Adrenal gland (tissue), 5 donors: Measurements from ENCODE around the gene DLEC1.

ENCODE experiments used
- POLR2A ChIP-seq, 2 donors: fragments of 450-650 bp; IDR thresholded peaks; one replicate each; pipeline ENCODE4 v1.6.1; 2017; ENCODE audit warnings: antibody characterized with exemption in 2 of 2, mild to moderate bottlenecking in 2 of 2, moderate library complexity in 1 of 2
- TF ChIP-seq, protein P1 (sequence below), 6 experiments: fragments of 450-650 bp in 4 of 6; fragments of 200-600 bp in 2 of 6; sonication (generic) in 1 of 6; IDR thresholded peaks; 1 replicate in 5 of 6; 2 replicates in 1 of 6; pipeline versions ENCODE4 v1.5.1 to v1.8.0; 2016 to 2021; ENCODE audit warnings: antibody characterized with exemption in 6 of 6, mild to moderate bottlenecking in 2 of 6, moderate library complexity in 1 of 6
- donor health status: DM: no; HTN: no; CAD: no.

DNA sequence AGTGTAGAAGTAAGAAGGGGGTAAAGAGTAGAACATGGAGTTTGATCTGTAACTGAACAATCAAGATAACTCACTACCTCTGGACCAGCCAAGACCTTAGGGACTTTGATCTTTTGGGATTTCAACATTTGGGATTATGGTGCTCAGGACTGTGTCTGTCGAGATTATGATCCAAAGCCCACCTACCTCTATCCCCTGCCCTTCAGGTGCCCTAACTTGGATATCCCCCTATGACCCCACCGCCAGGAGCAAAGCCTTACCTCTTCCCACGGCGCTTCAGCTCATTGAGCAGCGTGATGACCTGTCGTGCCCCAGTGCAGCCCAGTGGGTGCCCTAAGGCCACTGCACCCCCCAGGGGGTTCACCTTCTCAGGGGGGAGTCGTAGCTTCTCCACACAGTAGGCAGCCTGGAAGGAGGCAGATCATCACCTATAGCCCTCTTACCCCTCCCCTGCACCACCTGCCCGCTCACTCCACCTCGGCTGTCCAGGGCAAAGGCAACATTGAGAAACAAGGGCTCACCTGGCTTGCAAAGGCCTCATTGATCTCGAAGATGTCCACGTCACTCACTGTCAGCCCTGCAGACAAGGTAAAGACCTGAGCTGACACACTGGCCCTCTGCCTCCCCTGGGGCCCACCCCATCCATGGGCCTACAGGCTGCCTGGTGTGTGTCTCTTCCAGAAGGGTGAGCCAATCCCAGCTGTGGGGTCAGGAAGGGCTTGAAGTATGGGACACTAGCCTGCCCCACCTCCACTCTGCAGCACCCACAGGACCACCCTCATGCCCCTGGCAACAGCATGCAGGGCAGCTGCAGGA is 86.5 kb downstream of the DLEC1 start:
- no peak for TF ChIP-seq POLR2A (IDR thresholded peaks at IDR 0.05)
- TF ChIP-seq, protein P1, sequence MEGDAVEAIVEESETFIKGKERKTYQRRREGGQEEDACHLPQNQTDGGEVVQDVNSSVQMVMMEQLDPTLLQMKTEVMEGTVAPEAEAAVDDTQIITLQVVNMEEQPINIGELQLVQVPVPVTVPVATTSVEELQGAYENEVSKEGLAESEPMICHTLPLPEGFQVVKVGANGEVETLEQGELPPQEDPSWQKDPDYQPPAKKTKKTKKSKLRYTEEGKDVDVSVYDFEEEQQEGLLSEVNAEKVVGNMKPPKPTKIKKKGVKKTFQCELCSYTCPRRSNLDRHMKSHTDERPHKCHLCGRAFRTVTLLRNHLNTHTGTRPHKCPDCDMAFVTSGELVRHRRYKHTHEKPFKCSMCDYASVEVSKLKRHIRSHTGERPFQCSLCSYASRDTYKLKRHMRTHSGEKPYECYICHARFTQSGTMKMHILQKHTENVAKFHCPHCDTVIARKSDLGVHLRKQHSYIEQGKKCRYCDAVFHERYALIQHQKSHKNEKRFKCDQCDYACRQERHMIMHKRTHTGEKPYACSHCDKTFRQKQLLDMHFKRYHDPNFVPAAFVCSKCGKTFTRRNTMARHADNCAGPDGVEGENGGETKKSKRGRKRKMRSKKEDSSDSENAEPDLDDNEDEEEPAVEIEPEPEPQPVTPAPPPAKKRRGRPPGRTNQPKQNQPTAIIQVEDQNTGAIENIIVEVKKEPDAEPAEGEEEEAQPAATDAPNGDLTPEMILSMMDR (IDR thresholded peaks at IDR 0.05), result no peak
